OCI-LY1 (cell line): ENCODE results near the gene GLI3.

ENCODE experiments used
- H2AFZ ChIP-seq: fragments of 200-600 bp; sonication (generic), shearing (Covaris generic); 2 replicates; pipeline ENCODE4 v1.6.0; 2014; ENCODE audit warnings: antibody characterized with exemption, mild to moderate bottlenecking, low read length
- H3F3A ChIP-seq: fragments of 200-600 bp; sonication (generic), shearing (Covaris generic); 2 replicates; pipeline ENCODE4 v1.6.0; 2014; ENCODE audit warnings: mild to moderate bottlenecking, antibody characterized with exemption, low read length, moderate library complexity; ENCODE audit not compliant: insufficient read depth
- H3K27ac ChIP-seq: fragments of 200-600 bp; sonication (generic); 2 replicates; pipeline ENCODE4 v1.5.1; 2014; ENCODE audit warnings: low read length, mixed run types, mild to moderate bottlenecking, low read depth; ENCODE audit not compliant: poor library complexity, severe bottlenecking
- H3K27me3 ChIP-seq: fragments of 200-600 bp; sonication (generic); 2 replicates; pipeline ENCODE4 v1.6.0; 2014; ENCODE audit warnings: antibody characterized with exemption, mild to moderate bottlenecking, low read length, moderate library complexity; ENCODE audit not compliant: insufficient read depth
- H3K36me3 ChIP-seq: fragments of 200-600 bp; sonication (generic); 2 replicates; pipeline ENCODE4 v1.6.1; 2014; ENCODE audit warnings: mild to moderate bottlenecking, antibody characterized with exemption, low read length, moderate library complexity, mixed read lengths; ENCODE audit not compliant: insufficient read depth
- H3K4me1 ChIP-seq: fragments of 200-600 bp; sonication (generic); 2 replicates; pipeline ENCODE4 v1.5.1; 2014; ENCODE audit warnings: mild to moderate bottlenecking, low read length, moderate library complexity; ENCODE audit not compliant: insufficient read depth, severe bottlenecking
- H3K4me2 ChIP-seq: fragments of 200-600 bp; sonication (generic), shearing (Covaris generic); 2 replicates; pipeline ENCODE4 v1.6.1; 2014; ENCODE audit warnings: low read length
- H3K4me3 ChIP-seq: fragments of 200-600 bp; sonication (generic); 2 replicates; pipeline ENCODE4 v1.5.1; 2014; ENCODE audit warnings: low read length, low read depth, mild to moderate bottlenecking, mixed read lengths; ENCODE audit not compliant: poor library complexity, severe bottlenecking
- H3K79me2 ChIP-seq: fragments of 200-600 bp; shearing (Covaris generic); 2 replicates; pipeline ENCODE4 v1.6.1; 2016; ENCODE audit warnings: mixed run types, low read length, mixed read lengths; ENCODE audit not compliant: insufficient read depth
- H3K9ac ChIP-seq: fragments of 200-600 bp; sonication (generic), shearing (Covaris generic); 2 replicates; pipeline ENCODE4 v1.6.1; 2014; ENCODE audit warnings: mild to moderate bottlenecking, low read length, mixed read lengths
- H3K9me2 ChIP-seq: fragments of 200-600 bp; sonication (generic), shearing (Covaris generic); 2 replicates; pipeline ENCODE4 v1.6.1; 2014; ENCODE audit warnings: low read depth, mild to moderate bottlenecking, low read length, mixed read lengths
- H3K9me3 ChIP-seq: fragments of 200-600 bp; shearing (Covaris generic); 2 replicates; pipeline ENCODE4 v1.6.1; 2014; ENCODE audit warnings: low read length, mixed read lengths
- H4K20me1 ChIP-seq: fragments of 200-600 bp; sonication (generic), shearing (Covaris generic); 2 replicates; pipeline ENCODE4 v1.6.0; 2016; ENCODE audit warnings: mild to moderate bottlenecking, low read length; ENCODE audit not compliant: insufficient read depth
- CTCF ChIP-seq: fragments of 200-600 bp; sonication (generic), shearing (Covaris generic); IDR thresholded peaks from 2 replicates; pipeline ENCODE4 v1.5.1; 2017; ENCODE audit warnings: mild to moderate bottlenecking, antibody characterized with exemption, low read length, moderate library complexity, mixed read lengths
- EZH2 ChIP-seq: fragments of 200-600 bp; sonication (generic), shearing (Covaris generic); IDR thresholded peaks from 2 replicates; pipeline ENCODE4 v1.8.0; 2017; ENCODE audit warnings: borderline replicate concordance, mixed run types, mild to moderate bottlenecking, antibody characterized with exemption, low read length, moderate library complexity, mixed read lengths

GLI3 gene

GRCh38 chr7:42085531-42085930 is 151.5 kb downstream of the GLI3 start:
- Histone ChIP-seq H3K4me2 (no peak overlapping the region), H3K4me1 (no peaks in the 10 kb centered on the region), H3K27me3 (no peaks in the 10 kb centered on the region), H3K27ac (no peak overlapping the region), H3K9me2 (no peaks in the 10 kb centered on the region), H4K20me1 (no peaks in the 10 kb centered on the region), H3K79me2 (no peaks in the 10 kb centered on the region), H3K9me3 (no peaks in the 10 kb centered on the region), H3K4me3 (no peak overlapping the region), H3K9ac (no peak overlapping the region), H3K36me3 (no peaks in the 10 kb centered on the region), H2AFZ (no peak overlapping the region), H3F3A (no peaks in the 10 kb centered on the region)
- TF ChIP-seq CTCF (no peak), EZH2 (no peak)

GRCh38 chr7:42084263-42084662 is 152.7 kb downstream of the GLI3 start:
- Histone ChIP-seq H3K27ac (no peak overlapping the region), H3K4me2 (no peak overlapping the region), H2AFZ (no peak overlapping the region), H3K36me3 (no peaks in the 10 kb centered on the region), H3K9ac (no peak overlapping the region), H3K4me3 (no peak overlapping the region), H3F3A (no peaks in the 10 kb centered on the region), H3K27me3 (no peaks in the 10 kb centered on the region), H3K4me1 (no peaks in the 10 kb centered on the region), H3K79me2 (no peaks in the 10 kb centered on the region), H4K20me1 (no peaks in the 10 kb centered on the region), H3K9me2 (no peaks in the 10 kb centered on the region), H3K9me3 (no peaks in the 10 kb centered on the region)
- TF ChIP-seq CTCF: no peak
- no peak for TF ChIP-seq EZH2

- Histone ChIP-seq H3K27ac (no peak overlapping the region), H3K9me3 (no peaks in the 10 kb centered on the region), H3K79me2 (no peaks in the 10 kb centered on the region), H3K4me2 (no peak overlapping the region), H3K27me3 (no peaks in the 10 kb centered on the region), H3K9ac (no peak overlapping the region), H3K4me1 (no peaks in the 10 kb centered on the region), H3K9me2 (no peaks in the 10 kb centered on the region), H3K4me3 (no peak overlapping the region), H3K36me3 (no peaks in the 10 kb centered on the region), H4K20me1 (no peaks in the 10 kb centered on the region), H2AFZ (no peak overlapping the region), H3F3A (no peaks in the 10 kb centered on the region)
- TF ChIP-seq EZH2: no peak
These were observed 153.7 kb downstream of the GLI3 start for GRCh38 chr7:42083284-42083683.

- H3K27ac ChIP-seq: no peak overlapping the region
- H3K9me2 ChIP-seq: no peaks in the 10 kb centered on the region
- H3K27me3 ChIP-seq: no peaks in the 10 kb centered on the region
- H3K4me3 ChIP-seq: no peak overlapping the region
- no peaks in the 10 kb centered on the region for H3K79me2 ChIP-seq
- no peak for TF ChIP-seq CTCF
- TF ChIP-seq EZH2: no peak
- H3K9ac ChIP-seq: no peak overlapping the region
- no peaks in the 10 kb centered on the region for H4K20me1 ChIP-seq
- H3K9me3 ChIP-seq: no peaks in the 10 kb centered on the region
- H3K36me3 ChIP-seq: no peaks in the 10 kb centered on the region
- H3K4me2 ChIP-seq: no peak overlapping the region
- no peak overlapping the region for H2AFZ ChIP-seq
- H3F3A ChIP-seq: no peaks in the 10 kb centered on the region
- no peaks in the 10 kb centered on the region for H3K4me1 ChIP-seq
These were observed 154.9 kb downstream of the GLI3 start for GRCh38 chr7:42082144-42082543.
